ENCODE results near the gene ATP8A1.
A peak's percentile ranks its signal among the peaks of the same experiment; 100 is the strongest.
"Not testable (repeated sequence)": the region's sequence is repeated elsewhere in the genome, so short reads cannot be mapped to it uniquely, and the experiment has no call there.

ATP8A1 gene

GRCh38 chr4:42656944-42657792, at the start of gene ATP8A1:
Gene ATP8A1, minus strand, starts transcription at chr4:42657105. Its CDS starts 232 bp downstream, at chr4:42656873.
- no peak for TF ChIP-seq CTCF (IDR thresholded peaks at IDR 0.05; ENCODE audit: low read depth, low read length)
- TF ChIP-seq MAX (IDR thresholded peaks at IDR 0.05; ENCODE audit: low read depth, low read length): 0 out of 2 replicates have a peak, but pooled peaks have one; percentile 34
- TF ChIP-seq POLR2A (IDR thresholded peaks at IDR 0.05; ENCODE audit: extremely low read depth, insufficient read length): peak; percentile 90
- TF ChIP-seq MYC (IDR thresholded peaks at IDR 0.05; ENCODE audit: low read depth, low read length): peak; percentile 17; the same call in 1 of the 2 replicates
- peak; percentile 96 for DNase-seq (ENCODE audit: low read depth)

GRCh38 chr4:42706086-42706485, 49.2 kb upstream of the ATP8A1 start:
- no peak for DNase-seq (ENCODE audit: low read depth)
- TF ChIP-seq MAX (IDR thresholded peaks at IDR 0.05; ENCODE audit: low read depth, low read length) (no peak), MYC (IDR thresholded peaks at IDR 0.05; ENCODE audit: low read depth, low read length) (no peak), POLR2A (IDR thresholded peaks at IDR 0.05; ENCODE audit: extremely low read depth, insufficient read length) (no peak), CTCF (IDR thresholded peaks at IDR 0.05; ENCODE audit: low read depth, low read length) (no peak)
- H3K4me3 ChIP-seq (ENCODE audit: low read depth, low read length): no peak overlapping the region

More at GRCh38 chr4:42656944-42657792, at the start of gene ATP8A1:
- peak within 1 kb of the TSS; percentile 71 for H3K4me3 ChIP-seq (ENCODE audit: low read depth, low read length)

GRCh38 chr4:42703813-42704212, 46.9 kb upstream of the ATP8A1 start:
- H3K4me3 ChIP-seq (ENCODE audit: low read depth, low read length): no peak overlapping the region
- no peak for TF ChIP-seq MAX (IDR thresholded peaks at IDR 0.05; ENCODE audit: low read depth, low read length)
- no peak for TF ChIP-seq MYC (IDR thresholded peaks at IDR 0.05; ENCODE audit: low read depth, low read length)
- TF ChIP-seq CTCF (IDR thresholded peaks at IDR 0.05; ENCODE audit: low read depth, low read length): no peak
- TF ChIP-seq POLR2A (IDR thresholded peaks at IDR 0.05; ENCODE audit: extremely low read depth, insufficient read length): no peak
- no peak for DNase-seq (ENCODE audit: low read depth)

- no peak for TF ChIP-seq POLR2A (IDR thresholded peaks at IDR 0.05; ENCODE audit: extremely low read depth, insufficient read length)
- no peak for TF ChIP-seq MYC (IDR thresholded peaks at IDR 0.05; ENCODE audit: low read depth, low read length)
- no peak for TF ChIP-seq MAX (IDR thresholded peaks at IDR 0.05; ENCODE audit: low read depth, low read length)
- no peak for TF ChIP-seq CTCF (IDR thresholded peaks at IDR 0.05; ENCODE audit: low read depth, low read length)
- DNase-seq (ENCODE audit: low read depth): no peak
- H3K4me3 ChIP-seq (ENCODE audit: low read depth, low read length): no peak overlapping the region
Measured at GRCh38 chr4:42702895-42703294, 46.0 kb upstream of the ATP8A1 start.

GRCh38 chr4:42701780-42702179, 44.9 kb upstream of the ATP8A1 start:
- H3K4me3 ChIP-seq (ENCODE audit: low read depth, low read length); DNase-seq (ENCODE audit: low read depth): not testable (repeated sequence)

GRCh38 chr4:42690537-42690936, 33.6 kb upstream of the ATP8A1 start:
- H3K4me3 ChIP-seq (ENCODE audit: low read depth, low read length): no peak overlapping the region
- no peak for DNase-seq (ENCODE audit: low read depth)
- TF ChIP-seq MAX (IDR thresholded peaks at IDR 0.05; ENCODE audit: low read depth, low read length) (no peak), POLR2A (IDR thresholded peaks at IDR 0.05; ENCODE audit: extremely low read depth, insufficient read length) (no peak), MYC (IDR thresholded peaks at IDR 0.05; ENCODE audit: low read depth, low read length) (no peak), CTCF (IDR thresholded peaks at IDR 0.05; ENCODE audit: low read depth, low read length) (no peak)

All from NB4 (cell line).